ENCODE measurements around the gene ATP5MG. TPM values are rescaled to one million over a fixed set of nuclear protein-coding genes. Genes with fewer than 3 reads are reported as not detected.

The ATP5MG gene
- total and polyA plus RNA-seq, 2 of the 4 experiments (the other 2 are of a cell fraction) = 144 to 219 TPM

- in situ Hi-C loops (cut with MboI; ENCODE audit: low sequenced_read_pairs) = no loop called here
- Histone ChIP-seq H3K9me3 (ENCODE audit: control insufficient read depth, insufficient read depth, low read length) (no peaks in the 10 kb centered on the region), H4K5ac (ENCODE audit: low read depth, low read length) (no peak overlapping the region), H2BK15ac (ENCODE audit: low read depth, low read length) (no peak overlapping the region), H3K23ac (ENCODE audit: low read depth, low read length) (no peak overlapping the region), H2BK20ac (ENCODE audit: low read depth, low read length) (no peak overlapping the region), H3K56ac (ENCODE audit: extremely low read depth, insufficient read depth, low read length) (no peak overlapping the region), H4K91ac (ENCODE audit: insufficient read depth, low read depth, low read length) (no peak overlapping the region), H3K4me2 (ENCODE audit: low read depth, low read length) (no peak overlapping the region), H4K8ac (ENCODE audit: low read depth in 2 of 2, low read length in 2 of 2) (no peak overlapping the region), H2AK9ac (replicated peaks; ENCODE audit: low read depth, low read length, poor library complexity) (no peak overlapping the region), H3K79me1 (ENCODE audit: low read depth in 1 of 2, low read length in 2 of 2) (no peaks in the 10 kb centered on the region), H3K27ac (ENCODE audit: insufficient read depth, low read length) (no peak overlapping the region), H3K27me3 (ENCODE audit: control insufficient read depth, insufficient read depth, low read length) (no peaks in the 10 kb centered on the region), H3K4me3 (ENCODE audit: insufficient read depth, low read depth, low read length) (no peak overlapping the region), H3K4ac (ENCODE audit: low read depth, low read length) (no peak overlapping the region), H3K36me3 (ENCODE audit: control insufficient read depth, insufficient read depth, low read length) (peaks cover 48% of the 10 kb centered on the region), H2BK5ac (ENCODE audit: low read depth, low read length, poor library complexity, severe bottlenecking) (no peak overlapping the region), H3K9ac (ENCODE audit: low read depth, low read length) (no peak overlapping the region), H3K18ac (ENCODE audit: low read depth, low read length) (no peak overlapping the region), H2AFZ (replicated peaks; ENCODE audit: low read length, poor library complexity) (no peak overlapping the region), H2BK120ac (ENCODE audit: low read depth, low read length) (no peak overlapping the region), H4K20me1 (ENCODE audit: insufficient read depth, low read length) (no peaks in the 10 kb centered on the region), H3K4me1 (ENCODE audit: control insufficient read depth, insufficient read depth, low read length) (no peaks in the 10 kb centered on the region), H3K14ac (replicated peaks; ENCODE audit: low read depth, low read length) (no peak overlapping the region), H3K9me1 (ENCODE audit: insufficient read depth, low read length) (no peaks in the 10 kb centered on the region), H2AK5ac (ENCODE audit: low read depth, low read length) (no peak overlapping the region)
- ChIA-PET CTCF (no interaction called here), POLR2A (ENCODE audit: unreplicated experiment) (no interaction called here)
- dilution Hi-C loops (cut with HindIII; ENCODE audit: low sequenced_read_pairs, unreplicated experiment) = no loop called here
- TF ChIP-seq SMC3 (IDR thresholded peaks at IDR 0.05; ENCODE audit: low read depth, low read length) = no peak
- TF ChIP-seq CTCF (conservative IDR thresholded peaks at IDR 0.05; ENCODE audit: low read depth, low read length) = no peak
- no peak for TF ChIP-seq MAZ (IDR thresholded peaks at IDR 0.05; ENCODE audit: borderline replicate concordance, low read depth, low read length)
- TF ChIP-seq BHLHE40 (IDR thresholded peaks at IDR 0.05; ENCODE audit: low read depth, low read length) = no peak
- TF ChIP-seq MXI1 (IDR thresholded peaks at IDR 0.05; ENCODE audit: borderline replicate concordance, low read depth, low read length) = no peak
- no peak for TF ChIP-seq NFE2L2 (IDR thresholded peaks at IDR 0.05; ENCODE audit: low read depth, low read length)
- no peak for TF ChIP-seq RCOR1 (IDR thresholded peaks at IDR 0.05; ENCODE audit: insufficient replicate concordance, low read length)
- TF ChIP-seq CHD1 (IDR thresholded peaks at IDR 0.05; ENCODE audit: low read depth, low read length) = no peak
- TF ChIP-seq FOS (IDR thresholded peaks at IDR 0.05; ENCODE audit: low read depth, low read length) = no peak
- TF ChIP-seq MAFK (IDR thresholded peaks at IDR 0.05; ENCODE audit: low read depth, low read length) = no peak
- TF ChIP-seq CEBPB (IDR thresholded peaks at IDR 0.05; ENCODE audit: low read depth, low read length) = no peak
- no peak for TF ChIP-seq POLR2A (IDR thresholded peaks at IDR 0.05; ENCODE audit: low read depth, low read length)
- no peak for TF ChIP-seq ELK1 (IDR thresholded peaks at IDR 0.05; ENCODE audit: borderline replicate concordance, low read depth, low read length)
- no peak for TF ChIP-seq USF2 (IDR thresholded peaks at IDR 0.05; ENCODE audit: low read depth, low read length)
- TF ChIP-seq RFX5 (IDR thresholded peaks at IDR 0.05; ENCODE audit: low read depth, low read length) = no peak
- DNase-seq (no peak), ATAC-seq (ENCODE audit: low read depth) (no peak)
- no TSS peak for BruUV-seq (replicated peaks)
- WGBS, 2 experiments (ENCODE audit: extremely low coverage in 2 of 2, insufficient read length in 1 of 2) = no CpG with 5 or more reads among the region's 3 CpGs
- intact Hi-C loops (cut with micrococcal nuclease) = no loop called here
These were observed 17.7 kb upstream of the ATP5MG start for GRCh38 chr11:118383657-118384056.
